HG02571 (cell line): ENCODE measurements around the gene ADAMTS15.

Source experiments
- ATAC-seq: cut with Tn5 transposase; IDR thresholded peaks from one replicate; pipeline ENCODE4 v1.9.1; 2021; ENCODE audit warnings: mild to moderate bottlenecking, moderate library complexity; ENCODE audit not compliant: unreplicated experiment

Gene ADAMTS15

DNA sequence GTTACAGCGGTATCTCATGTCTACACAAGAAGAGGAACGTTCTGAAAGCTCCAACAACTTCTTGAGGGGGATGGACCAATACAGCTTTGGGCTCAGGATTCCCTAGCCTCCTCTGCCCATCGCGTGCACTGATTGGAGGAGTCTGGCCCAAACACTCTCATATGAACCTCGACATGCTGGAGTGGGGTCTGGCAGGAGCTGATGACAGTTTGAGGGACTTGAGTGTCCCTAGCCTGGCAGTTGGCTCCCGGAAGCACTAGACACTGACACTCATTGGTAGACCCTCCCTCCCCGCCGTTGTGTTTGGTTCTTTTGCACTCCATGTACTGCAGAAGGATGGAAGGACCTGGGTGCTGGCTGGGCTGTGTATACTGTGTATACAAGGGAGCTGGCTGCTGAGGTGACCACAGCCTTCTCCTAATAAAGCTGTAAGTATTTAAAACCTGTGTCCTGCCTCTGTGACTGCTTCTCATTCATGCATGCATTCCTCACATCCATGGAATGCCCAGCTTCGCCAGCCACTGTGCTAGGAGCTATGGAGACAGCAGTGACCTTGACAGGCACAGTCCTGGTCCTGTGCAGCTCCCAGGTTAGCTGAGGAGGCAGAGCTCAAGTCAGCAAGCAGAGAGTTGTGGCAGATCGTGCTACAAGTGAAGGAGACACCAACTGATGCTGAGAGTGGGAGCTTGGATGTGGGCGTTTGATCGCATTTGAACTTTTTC, 27.9 kb downstream of the ADAMTS15 start:
- ATAC-seq: no peak

DNA sequence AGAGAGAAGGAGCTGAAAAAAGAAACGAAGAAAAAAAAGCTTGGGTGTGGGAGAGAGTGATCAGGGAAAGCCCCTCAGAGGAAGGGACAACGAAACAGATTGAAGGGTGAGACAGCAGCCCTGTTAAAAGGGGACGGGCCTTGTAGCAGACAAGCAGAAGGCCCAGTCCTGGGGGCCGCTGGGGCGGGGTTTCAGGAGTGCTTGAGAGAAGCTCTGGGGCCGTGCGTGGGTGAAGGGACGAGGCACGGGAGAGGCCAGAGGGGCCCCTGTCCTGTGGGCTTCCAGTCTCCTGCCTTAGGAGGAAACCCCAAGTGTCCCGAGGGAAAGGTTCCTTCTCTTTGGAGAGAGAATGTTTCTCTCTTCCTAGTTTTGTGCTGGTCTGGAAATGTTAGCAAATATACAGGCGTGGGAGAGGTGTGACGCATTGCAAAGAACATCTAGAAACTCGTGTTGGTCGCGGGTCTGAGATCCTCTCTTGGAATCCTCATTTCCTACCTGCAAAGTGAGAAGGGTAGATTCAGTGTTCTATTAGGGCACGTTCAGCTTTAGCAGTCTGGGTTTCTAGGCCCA, 28.6 kb downstream of the ADAMTS15 start:
- ATAC-seq: no peak

DNA sequence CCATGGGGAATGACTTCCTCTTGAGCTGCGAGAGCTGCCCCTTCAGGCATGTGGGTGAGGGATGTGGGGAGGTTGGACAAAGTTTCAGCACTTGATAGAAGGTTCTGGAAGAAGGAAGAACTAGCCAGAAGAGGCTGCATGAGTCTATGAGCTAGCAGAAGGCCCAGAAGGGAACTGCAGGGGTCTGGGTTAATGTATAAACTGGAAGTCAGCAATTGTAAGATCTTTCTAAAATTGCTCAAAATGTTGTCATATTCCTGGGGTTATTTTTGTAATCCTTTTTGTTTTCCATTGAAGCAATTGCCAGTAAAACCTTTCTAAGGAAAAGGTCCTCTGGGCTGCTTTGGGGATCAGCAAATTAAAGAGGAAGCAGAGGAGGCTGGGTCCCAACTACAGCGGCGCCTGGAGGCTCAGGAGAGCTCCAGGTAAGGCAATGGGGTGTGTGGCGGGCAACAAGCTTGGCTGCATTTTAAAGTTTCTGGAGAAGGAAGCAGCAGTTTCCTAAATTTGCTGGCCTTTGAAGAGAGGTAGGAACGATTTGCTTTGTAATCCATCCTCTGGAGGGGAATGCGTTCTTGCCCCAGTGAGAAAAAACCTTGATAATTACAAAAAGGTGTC, 29.2 kb downstream of the ADAMTS15 start:
- no peak for ATAC-seq

DNA sequence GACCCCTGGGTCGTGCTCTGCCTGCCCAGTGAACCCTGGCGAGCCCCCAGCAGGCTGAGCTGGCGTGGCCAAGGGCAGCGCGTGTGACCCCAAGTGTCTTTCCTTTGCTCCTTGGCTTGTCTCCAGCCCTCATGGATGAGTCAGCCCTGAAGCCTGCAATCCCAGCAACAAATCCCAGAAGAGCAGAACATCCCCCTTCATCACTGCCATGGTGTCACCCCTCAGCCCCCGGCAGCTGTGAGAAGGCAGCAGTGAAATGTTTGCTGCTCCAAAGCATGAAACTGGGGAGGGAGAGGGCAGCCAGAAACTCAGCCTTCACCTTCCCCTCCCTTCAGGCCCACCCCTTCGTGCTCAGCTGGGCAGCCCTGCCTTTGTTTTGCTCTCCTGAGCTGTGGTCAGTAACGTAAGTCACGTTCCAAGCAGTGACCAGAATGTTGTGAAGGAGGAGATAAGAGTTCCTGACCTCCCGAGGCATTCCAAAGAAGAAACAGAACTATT, 29.8 kb downstream of the ADAMTS15 start:
- ATAC-seq: no peak

DNA sequence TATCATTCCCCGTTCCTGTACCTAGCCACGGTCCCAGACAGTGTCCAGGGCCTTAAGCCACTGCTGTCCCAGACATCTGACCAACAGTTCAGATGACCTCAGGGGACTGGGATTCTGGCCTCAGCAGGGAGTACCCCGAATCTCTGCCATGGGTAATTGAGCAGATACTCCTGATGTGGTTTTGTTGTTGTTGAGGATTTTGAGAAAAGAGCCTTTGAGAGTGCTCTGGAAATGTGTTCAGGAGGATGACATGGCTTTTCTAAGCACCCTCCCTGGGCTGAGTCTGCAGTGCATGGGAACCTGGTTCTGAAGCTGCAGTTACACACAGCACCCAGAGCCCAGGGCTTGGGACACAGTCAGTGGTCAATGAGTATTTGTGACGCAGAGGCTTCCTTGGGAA, 30.4 kb downstream of the ADAMTS15 start:
- ATAC-seq: no peak

DNA sequence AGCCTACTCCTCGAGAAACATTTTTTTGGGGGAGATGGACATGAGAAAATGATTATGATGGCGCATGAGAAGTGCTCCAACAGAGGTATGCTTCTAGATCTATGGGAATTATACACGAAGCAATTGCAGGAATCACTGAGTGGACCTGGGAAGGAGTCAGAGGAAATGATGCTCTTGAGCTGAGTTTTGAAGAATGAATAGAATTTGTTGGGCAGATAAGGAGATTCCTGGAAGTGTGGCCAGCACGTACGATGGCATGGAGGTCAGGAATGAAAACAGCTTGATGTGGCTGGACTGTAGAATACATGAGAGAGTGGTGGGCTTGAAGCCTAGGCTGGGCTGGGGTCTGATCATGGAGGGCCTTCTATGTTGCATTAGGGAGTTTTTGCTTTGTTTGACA, 31.7 kb downstream of the ADAMTS15 start:
- no peak for ATAC-seq

DNA sequence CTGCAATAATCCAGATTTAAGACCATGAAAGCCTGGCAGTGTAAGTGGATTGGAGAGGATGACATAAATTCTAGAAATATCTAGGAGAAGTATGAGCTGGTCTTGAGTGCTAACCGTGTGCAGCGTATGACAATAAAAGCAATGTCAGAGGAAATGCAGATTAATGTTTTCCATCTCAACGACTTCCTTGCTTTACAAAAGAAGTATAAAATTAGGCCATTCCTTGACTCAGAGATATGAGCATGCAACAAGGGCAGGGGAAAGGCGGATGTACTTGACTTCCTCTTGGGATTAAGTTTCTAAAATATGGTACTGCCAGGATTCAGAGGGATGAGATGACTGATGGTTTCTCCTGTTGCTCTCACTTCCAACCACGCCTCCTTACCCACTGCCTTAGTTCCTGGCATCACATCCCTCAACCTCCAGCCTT, 32.3 kb downstream of the ADAMTS15 start:
- ATAC-seq: no peak

DNA sequence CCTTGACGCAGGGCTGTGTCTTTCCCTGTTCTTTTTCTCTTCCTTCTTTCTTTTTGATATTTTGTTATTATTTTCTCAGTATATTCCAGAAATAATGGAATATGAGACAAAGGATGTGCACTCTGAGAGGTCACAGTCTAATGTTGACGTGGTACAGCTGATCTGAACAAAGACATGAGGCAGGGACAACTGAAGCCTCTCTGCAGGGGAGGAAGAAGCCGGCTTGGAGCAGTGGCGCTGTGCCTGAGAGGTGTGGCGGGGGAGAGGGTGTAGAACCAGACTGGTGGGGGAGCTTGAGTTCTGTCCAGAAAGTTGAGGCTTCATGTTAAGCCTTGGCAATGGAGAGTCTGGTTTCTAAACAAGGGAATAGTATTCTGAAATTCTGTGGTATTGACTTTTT, 34.7 kb downstream of the ADAMTS15 start:
- no peak for ATAC-seq

DNA sequence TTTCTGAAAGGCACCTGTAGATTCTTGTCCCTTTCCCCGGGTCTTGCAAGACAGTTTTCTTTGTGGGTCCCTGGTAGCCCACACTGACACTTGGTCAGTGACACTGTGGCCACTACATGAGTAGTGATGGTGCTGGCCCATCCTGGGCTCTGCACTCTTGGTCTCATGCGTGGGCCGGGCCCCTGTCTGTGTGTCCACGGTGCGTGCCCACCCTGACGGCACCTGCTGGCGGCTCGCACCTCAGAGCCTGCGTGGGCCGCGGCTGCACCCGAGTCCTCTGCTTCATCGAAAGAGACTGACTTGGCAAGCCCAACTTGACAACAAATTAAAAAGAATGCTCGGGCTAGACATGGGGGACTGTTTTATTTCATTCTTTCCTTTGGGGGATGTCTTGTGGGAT, 37.5 kb downstream of the ADAMTS15 start:
- ATAC-seq: no peak

DNA sequence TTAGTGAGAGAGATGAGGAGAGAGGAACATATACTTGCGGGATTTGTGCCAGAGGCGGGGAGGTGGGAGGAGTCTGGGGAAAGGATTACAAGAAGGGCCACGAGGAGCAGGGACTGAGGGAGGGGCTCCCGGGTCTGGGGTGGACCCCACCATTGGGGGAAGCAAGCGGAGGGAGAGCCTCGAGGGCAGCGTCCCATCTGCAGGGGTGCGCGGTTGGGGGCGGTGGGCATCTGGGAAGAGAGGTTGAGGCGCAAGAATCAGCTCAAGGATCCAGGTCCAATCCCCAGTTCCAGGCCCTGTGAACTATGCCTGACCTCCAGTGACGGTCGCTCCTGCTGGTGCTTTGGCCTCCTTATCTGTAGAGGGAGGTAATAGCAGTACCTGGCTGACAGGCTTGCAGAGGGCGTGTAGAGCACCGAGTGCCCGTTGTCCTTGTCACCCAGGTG, 38.0 kb downstream of the ADAMTS15 start:
- ATAC-seq: no peak

DNA sequence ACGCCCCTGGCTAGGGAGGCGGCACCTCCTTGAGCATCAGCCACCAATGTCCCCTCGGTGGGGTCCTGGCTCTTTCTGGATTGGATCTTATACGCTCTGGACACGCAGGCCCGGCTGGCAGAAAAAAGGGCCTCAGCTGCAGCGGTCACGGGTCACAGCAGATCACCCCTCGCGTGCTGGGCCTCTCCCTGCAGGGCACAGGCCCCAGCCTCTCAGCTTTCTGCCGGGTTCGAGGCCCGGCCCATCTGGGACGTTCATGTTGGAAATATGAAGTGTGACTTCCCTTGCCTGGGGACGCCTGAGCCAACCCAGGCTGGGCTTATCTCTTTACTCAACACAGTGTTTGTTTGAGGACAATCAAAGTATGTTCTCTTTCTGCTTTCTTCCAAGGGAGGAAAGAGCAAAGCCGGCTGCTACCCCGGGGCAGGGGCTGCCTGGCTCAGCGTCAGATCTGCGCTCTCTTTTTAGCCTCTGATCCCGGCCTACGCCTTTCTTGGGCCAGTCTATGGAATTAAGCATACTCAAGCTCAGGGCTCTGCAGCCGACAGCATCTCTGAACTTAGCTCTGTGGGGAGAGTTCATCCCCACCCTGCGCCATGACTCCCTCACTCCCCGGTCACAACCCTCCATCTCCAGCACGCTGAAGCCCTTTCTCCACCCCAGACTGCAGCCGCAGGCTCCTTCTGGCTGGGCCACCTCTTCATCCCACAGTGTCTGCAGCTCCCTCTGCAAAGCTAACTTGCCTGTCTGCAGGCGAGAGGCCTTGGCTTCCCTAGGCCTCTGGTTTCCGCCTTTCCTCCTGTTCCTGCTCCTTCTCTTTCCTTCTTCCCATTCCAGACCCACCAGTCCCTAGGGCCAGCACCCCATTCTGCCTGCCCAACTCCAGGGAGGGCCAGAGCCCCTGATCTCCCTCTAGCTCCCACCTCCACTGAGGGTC, 38.8 kb downstream of the ADAMTS15 start:
- ATAC-seq: no peak

DNA sequence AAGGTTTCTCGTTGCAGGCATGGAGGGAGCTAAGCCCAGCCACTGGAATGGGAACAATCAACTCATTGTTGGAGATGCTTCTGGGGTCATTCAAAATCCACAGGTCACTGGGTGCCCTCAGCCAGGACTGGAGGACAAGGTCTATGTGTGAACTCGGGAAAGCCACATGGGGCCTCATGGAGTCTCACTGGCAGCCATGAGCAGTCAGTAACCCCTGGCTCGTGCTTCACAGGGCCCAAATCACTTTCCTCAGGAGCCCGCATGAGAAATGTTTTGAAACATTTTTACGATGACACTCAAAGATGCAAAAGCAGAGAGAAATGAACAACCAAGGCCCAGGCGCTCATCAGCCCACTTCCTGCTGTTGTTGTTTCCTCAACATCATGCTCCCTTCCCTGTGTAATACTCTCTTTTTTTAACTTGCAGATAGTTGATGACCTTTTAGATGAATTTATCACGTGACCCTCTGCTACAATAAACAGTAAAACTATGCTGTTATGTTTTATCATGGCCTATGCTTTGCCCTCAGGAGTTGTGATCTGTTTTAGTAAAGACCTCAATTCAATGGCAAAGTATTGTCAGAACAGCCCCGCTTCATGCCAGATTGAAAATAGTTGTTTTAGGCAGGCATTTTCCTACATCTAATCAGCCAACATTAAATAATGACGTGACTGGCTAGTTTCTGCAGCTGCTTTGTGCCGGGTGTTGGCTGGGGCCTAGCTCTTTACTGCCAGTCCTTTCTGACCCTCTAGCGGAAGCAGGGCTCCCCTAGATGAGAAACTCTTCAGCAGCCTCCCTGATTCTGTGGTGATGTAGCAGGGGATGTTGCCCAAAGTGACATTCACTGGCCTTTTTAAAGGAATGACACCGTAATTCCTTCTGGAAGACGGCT, 39.7 kb downstream of the ADAMTS15 start:
- ATAC-seq: no peak

DNA sequence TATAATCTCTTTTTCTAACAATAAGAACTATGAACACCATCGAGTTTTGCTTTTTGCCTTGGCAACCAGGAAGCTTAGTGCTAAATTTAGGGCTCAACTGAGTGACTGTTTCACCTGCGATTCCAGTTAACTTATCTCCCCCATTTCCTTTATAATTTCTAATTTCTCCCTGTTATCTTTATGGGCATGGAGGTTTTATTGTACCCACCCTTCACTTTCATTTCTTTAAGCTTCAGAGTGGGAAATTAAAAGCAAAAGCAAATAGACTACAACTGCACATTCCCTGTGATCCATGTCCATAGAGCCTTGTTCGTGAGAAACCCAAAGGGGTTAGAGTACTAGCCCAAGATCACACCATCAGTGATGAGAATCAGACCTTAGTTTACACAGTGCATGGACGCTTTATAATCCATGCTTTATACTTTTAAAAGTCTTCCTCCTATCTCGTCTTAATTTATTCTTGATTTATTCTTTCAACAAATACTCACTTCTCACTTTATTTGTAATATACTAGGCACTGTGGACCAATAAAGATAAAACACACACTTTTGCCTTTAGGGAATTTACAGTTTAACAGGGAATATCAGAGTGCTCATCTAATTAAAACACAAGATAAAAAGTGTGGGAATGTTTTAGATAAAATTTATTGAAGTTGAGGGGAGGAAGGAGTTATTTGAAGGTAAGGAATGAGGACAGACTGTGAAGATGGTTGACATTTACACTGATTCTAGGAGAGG, 40.6 kb downstream of the ADAMTS15 start:
- ATAC-seq: no peak

DNA sequence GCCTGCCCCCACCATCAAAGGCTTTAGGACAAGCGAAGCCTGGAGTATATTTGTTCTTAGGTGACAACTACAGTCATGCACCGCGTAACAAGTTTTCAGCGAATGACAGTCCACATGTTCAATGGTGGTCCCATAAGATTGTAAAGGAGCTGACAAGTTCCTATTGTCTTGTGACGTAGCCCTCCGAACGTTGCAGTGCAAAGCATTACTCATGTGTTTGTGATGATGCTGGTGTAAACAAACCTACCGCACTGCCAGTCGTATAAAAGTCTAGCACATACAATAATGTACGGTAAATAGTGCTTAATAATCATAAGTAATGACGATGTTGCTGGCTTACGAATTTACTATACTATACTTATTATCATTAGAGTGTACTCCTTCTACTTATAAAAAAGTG, 41.3 kb downstream of the ADAMTS15 start:
- no peak for ATAC-seq

DNA sequence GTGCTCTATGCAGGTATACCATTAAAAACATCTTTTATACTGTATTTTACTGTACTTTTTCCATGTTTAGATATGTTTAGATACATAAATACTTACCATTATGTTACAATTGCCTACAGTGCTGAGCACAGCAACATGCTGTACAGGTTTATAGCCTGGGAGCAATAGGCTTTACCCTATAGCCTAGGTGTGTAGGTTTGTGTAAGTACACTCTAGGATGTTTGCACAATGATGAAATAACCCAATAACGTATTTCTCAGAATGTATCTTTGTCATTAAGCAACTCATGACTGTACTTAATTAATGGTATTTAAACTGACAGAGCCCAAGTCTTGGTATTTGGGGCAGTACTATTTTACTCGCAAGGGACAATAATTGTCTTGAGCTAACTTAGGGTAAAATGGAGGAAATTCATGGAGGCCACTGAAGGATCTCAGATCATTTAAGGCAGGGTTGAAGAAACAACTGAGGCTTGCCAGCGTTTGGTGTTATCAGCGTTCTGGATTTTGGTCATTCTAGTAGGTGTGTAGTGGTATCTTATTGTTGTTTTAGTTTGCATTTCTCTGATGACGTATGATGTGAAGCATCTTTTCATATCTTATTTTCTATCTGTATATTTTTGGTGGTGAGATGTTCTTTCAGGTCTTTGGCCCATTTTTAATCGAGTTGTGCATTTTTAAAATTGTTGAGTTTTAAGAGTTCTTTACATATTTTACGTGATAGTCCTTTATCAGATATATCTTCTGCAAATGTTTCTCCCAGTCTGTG, 42.4 kb downstream of the ADAMTS15 start:
- no peak for ATAC-seq

DNA sequence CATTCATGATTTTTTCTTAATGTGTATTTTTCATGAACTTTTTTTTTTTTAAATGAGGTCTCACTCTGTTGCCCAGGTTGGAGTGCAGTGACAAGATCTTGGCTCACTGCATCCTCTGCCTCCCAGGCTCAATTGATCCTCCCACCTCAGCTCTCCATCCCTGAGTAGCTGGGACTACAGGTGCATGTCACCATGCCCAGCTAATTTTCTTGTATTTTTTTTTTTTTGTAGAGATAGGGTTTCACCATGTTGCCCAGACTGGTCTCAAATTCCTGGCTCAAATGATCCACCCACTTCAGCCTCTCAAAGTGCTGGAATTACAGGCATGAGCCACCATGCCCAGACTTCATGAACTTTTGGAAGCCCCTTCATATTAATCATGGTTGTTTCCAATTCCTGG, 49.7 kb downstream of the ADAMTS15 start:
- no peak for ATAC-seq

DNA sequence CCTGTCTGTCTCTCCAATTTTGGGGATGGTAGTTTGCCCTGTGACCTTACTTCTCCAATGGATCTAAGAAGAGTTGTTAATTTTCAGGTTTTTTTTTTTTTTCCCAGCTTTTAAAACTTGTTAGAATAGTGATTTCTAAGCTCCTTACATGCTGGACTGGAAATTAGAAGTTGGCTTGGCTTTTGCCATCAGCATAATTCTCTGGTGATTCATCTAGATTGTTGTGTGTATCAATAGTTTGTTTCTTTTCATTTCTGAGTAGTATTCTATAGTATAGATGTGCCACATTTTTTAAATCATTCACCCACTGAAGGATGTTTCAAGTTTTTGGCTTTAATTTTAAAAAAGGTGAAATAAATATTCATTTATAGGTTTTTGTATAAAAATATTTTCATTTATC, 51.4 kb downstream of the ADAMTS15 start:
- no peak for ATAC-seq

DNA sequence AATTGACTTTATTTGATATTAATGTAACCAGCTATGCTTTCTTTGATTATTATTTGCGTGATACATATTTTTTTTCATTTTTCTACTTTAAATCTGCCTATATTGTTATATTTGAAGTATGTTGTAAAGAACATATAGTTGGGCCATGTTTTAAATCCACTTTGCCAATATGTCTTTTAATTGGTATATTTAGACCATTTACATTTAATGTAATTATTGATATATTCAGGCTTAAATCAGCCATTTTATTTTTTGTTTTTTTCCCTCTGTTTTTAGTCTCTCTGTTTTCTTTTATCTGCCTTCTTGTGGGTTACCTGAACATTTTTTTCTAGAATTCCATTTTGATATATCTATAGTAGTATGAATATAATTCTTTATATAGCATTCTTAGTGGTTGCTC, 55.9 kb downstream of the ADAMTS15 start:
- no peak for ATAC-seq

DNA sequence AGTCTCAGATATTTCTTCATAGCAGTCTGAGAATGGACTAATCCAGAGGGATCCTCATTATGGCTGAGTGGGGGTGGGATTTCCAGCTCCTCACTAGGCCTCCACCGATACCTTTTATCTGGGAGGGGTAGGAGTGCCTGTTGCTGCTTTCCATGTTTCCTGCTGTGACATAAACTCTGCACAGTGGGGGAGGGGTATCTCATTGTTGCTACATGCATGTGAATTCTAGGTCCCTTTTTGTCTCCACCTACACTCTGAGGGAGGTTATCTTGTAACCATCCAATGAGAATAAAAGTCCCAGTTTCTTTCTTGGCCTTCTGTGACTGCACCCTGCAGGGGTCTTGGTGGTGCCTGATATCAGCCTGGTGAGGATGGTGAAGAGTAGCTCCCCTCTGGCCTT, 60.5 kb downstream of the ADAMTS15 start:
- no peak for ATAC-seq
